ENCODE results near the gene EPHB2. TPM values are rescaled to one million over a fixed set of nuclear protein-coding genes. Genes with fewer than 3 reads are reported as not detected.

The EPHB2 gene
- total and polyA plus RNA-seq, 2 of the 13 experiments (the other 11 are each of a cell fraction or from before 2014, with no cell fraction given), result 0.03 to 0.11 TPM

GRCh38 chr1:22739648-22740385 lies 29.2 kb downstream of the EPHB2 start:
- no peaks in the 10 kb centered on the region for H4K20me1 ChIP-seq (ENCODE audit: insufficient read depth, low read length)
- ChIA-PET POLR2A (no interaction called here), CTCF (ENCODE audit: low intra/inter-chr PET ratio, low total read pairs) (no interaction called here)
- peaks cover 0 to 12% of the 10 kb centered on the region in 2 experiments; a peak in 3 of 5 replicates for H3K27me3 ChIP-seq (ENCODE audit: control insufficient read depth in 1 of 2, insufficient read depth in 2 of 2, low read length in 2 of 2)
- H3K27ac ChIP-seq (ENCODE audit: extremely low read length, insufficient read depth, low read length), result no peak overlapping the region
- no peak overlapping the region for H2AFZ ChIP-seq (ENCODE audit: low read length)
- H3K9ac ChIP-seq (ENCODE audit: insufficient read depth, low read depth, low read length), result no peak overlapping the region
- no peak overlapping the region for H3K4me3 ChIP-seq (replicated peaks in 1 of 3; ENCODE audit: insufficient read depth in 1 of 3, low read depth in 2 of 3, low read length in 3 of 3)
- H3K4me1 ChIP-seq (ENCODE audit: insufficient read depth, low read length), result no peaks in the 10 kb centered on the region
- WGBS (ENCODE audit: low lambda C conversion rate), result 54% methylated on average over 18 of the region's 18 CpGs
- in situ Hi-C loops (cut with HindIII; ENCODE audit: extremely low pct_ligation_motif_present, low pct_unique_long_range_greater_than_20kb) (no loop called here), intact Hi-C loops (cut with micrococcal nuclease; ENCODE audit: unreplicated experiment) (no loop called here)
- H3K9me3 ChIP-seq (ENCODE audit: low read length), result no peaks in the 10 kb centered on the region
- ATAC-seq, result no peak
- H3K79me2 ChIP-seq (ENCODE audit: insufficient read depth, low read length), result no peaks in the 10 kb centered on the region
- H3K36me3 ChIP-seq (replicated peaks in 1 of 2; ENCODE audit: control insufficient read depth in 1 of 2, insufficient read depth in 2 of 2, low read length in 2 of 2), result no peaks in the 10 kb centered on the region
- DNase-seq (ENCODE audit: low spot score), result no peak
- FAIRE-seq, result no peak
- H3K4me2 ChIP-seq (ENCODE audit: low read depth, low read length), result no peak overlapping the region
- no TSS peak for BruUV-seq (replicated peaks)
- no peak for TF ChIP-seq NFAT5 (CRISPR knock-in tag; IDR thresholded peaks at IDR 0.05)
- TF ChIP-seq KLF6 (CRISPR knock-in tag; IDR thresholded peaks at IDR 0.05), result no peak
- TF ChIP-seq IRF9 (CRISPR knock-in tag; IDR thresholded peaks at IDR 0.05; ENCODE audit: borderline replicate concordance), result no peak
- no peak for TF ChIP-seq NFKB2 (CRISPR knock-in tag; IDR thresholded peaks at IDR 0.05; ENCODE audit: borderline replicate concordance)
- TF ChIP-seq ZNF263 (CRISPR knock-in tag; IDR thresholded peaks at IDR 0.05), result no peak
- no peak for TF ChIP-seq EP300 (IDR thresholded peaks at IDR 0.05; ENCODE audit: low read depth in 2 of 2, low read length in 2 of 2)
- no peak for TF ChIP-seq EP300 (CRISPR knock-in tag; IDR thresholded peaks at IDR 0.05; ENCODE audit: borderline replicate concordance)
- no peak for TF ChIP-seq SNAI1 (CRISPR knock-in tag; IDR thresholded peaks at IDR 0.05; ENCODE audit: borderline replicate concordance)
- no peak for TF ChIP-seq ZKSCAN8 (CRISPR knock-in tag; IDR thresholded peaks at IDR 0.05; ENCODE audit: borderline replicate concordance)
- TF ChIP-seq ATF3 (CRISPR knock-in tag; IDR thresholded peaks at IDR 0.05), result no peak
- TF ChIP-seq HNRNPL (IDR thresholded peaks at IDR 0.05; ENCODE audit: low read depth, low read length), result no peak

Measured in HepG2 (cell line).